Smooth muscle cell (in vitro differentiated cells): ENCODE data around the gene MRPL19. TPM values are rescaled to one million over a fixed set of nuclear protein-coding genes. Genes with fewer than 3 reads are reported as not detected.

Experiments used
- DNase-seq: peaks from one replicate; lab custom pipeline; 2025; ENCODE audit not compliant: unreplicated experiment; lab: John Stamatoyannopoulos, UW
- H2AFZ ChIP-seq: fragments of 200-600 bp; sonication (generic); 2 replicates; pipeline ENCODE4 v1.6.0; 2016; ENCODE audit warnings: antibody characterized with exemption, low read depth, mild to moderate bottlenecking
- H3F3A ChIP-seq: fragments of 200-600 bp; sonication (generic); 2 replicates; pipeline ENCODE4 v1.6.0; 2017; ENCODE audit warnings: antibody characterized with exemption, low read depth
- H3K27ac ChIP-seq: fragments of 200-600 bp; sonication (generic); 2 replicates; pipeline ENCODE4 v1.5.1; 2016; ENCODE audit warnings: low read depth, mild to moderate bottlenecking
- H3K27me3 ChIP-seq: fragments of 200-600 bp; sonication (generic); 2 replicates; pipeline ENCODE4 v1.6.1; 2016; ENCODE audit warnings: low read depth, mild to moderate bottlenecking
- H3K36me3 ChIP-seq: fragments of 200-600 bp; sonication (generic); 2 replicates; pipeline ENCODE4 v1.5.1; 2016; ENCODE audit warnings: low read depth
- H3K4me1 ChIP-seq: fragments of 200-600 bp; sonication (generic); 2 replicates; pipeline ENCODE4 v1.5.1; 2016; ENCODE audit warnings: low read depth
- H3K4me2 ChIP-seq: fragments of 200-600 bp; sonication (generic); 2 replicates; pipeline ENCODE4 v1.6.0; 2016; ENCODE audit warnings: mild to moderate bottlenecking
- H3K4me3 ChIP-seq: fragments of 200-600 bp; sonication (generic); 2 replicates; pipeline ENCODE4 v1.5.1; 2016; ENCODE audit warnings: mild to moderate bottlenecking
- H3K79me2 ChIP-seq: fragments of 200-600 bp; sonication (generic); 2 replicates; pipeline ENCODE4 v1.6.0; 2016; ENCODE audit warnings: low read depth, mild to moderate bottlenecking
- H3K9ac ChIP-seq: fragments of 200-600 bp; sonication (generic); 2 replicates; pipeline ENCODE4 v1.6.0; 2016; ENCODE audit warnings: low read depth
- H3K9me3 ChIP-seq: fragments of 200-600 bp; sonication (generic); replicated peaks from 2 replicates; pipeline ENCODE4 v1.5.1; 2016; ENCODE audit warnings: low read depth
- H4K20me1 ChIP-seq: fragments of 200-600 bp; sonication (generic); 2 replicates; pipeline ENCODE4 v1.6.0; 2016; ENCODE audit warnings: low read depth
- WGBS: methylation state at CpG from one replicate; pipeline ENCODE4 v1.1.7; 2016; ENCODE audit warnings: low lambda C conversion rate; 5-methylcytosine and 5-hydroxymethylcytosine counted together
- polyA plus RNA-seq: library from polyadenylated mRNA; unstranded; fragments of >200 nt; fragmentation: Nextera tagmentation; extraction: Ambion mirVana; gene quantifications from 2 replicates; pipeline ENCODE4 v1.2.1, GENCODE V29; 2016
- total RNA-seq: library from RNA; depleted of rRNA; stranded (reverse); fragments of >200 nt; gene quantifications from 2 replicates; pipeline ENCODE4 v1.2.3, GENCODE V29; 2014
- TF ChIP-seq, protein P1 (sequence below): fragments of 200-600 bp; sonication (generic); IDR thresholded peaks from 2 replicates; pipeline ENCODE4 v1.5.1; 2017; ENCODE audit warnings: borderline replicate concordance, mild to moderate bottlenecking, antibody characterized with exemption; ENCODE audit not compliant: insufficient read depth, poor library complexity, severe bottlenecking

The MRPL19 gene
- total and polyA plus RNA-seq, 2 experiments from 2014 or later: 41.6 to 58.3 TPM

DNA sequence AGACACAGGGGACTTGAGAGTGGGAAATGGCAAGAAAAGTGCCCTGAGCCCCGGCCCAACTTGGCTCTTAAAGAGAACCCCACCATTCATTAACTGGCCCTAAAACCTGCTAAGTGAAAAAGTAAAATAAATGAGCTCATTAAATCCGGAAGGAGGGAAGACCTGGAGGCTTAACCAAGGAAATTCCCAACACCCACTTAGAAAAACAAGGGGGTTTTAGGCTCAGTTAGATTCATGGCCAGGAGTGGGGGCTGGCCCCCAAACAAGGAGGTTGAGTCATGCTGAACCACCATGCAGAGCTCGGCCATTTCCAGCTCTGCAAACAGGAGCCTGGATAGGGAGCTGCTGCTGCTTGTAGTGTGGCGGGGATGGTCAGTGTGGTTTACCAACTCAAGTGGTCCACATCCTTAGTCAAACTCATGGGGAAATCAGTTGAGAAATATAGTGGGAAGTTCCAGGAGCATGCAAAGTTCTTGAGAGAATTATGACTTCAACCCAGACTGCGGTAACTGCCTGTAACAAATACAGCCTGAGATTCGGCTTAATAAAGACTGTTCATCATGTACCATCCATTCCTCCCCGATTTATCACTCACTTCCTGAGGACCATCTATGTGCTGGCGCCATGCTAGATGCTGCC, 39.7 kb upstream of the MRPL19 start:
- Histone ChIP-seq H3F3A (peaks cover 7% of the 10 kb centered on the region), H3K79me2 (no peaks in the 10 kb centered on the region), H2AFZ (no peak overlapping the region), H4K20me1 (no peaks in the 10 kb centered on the region), H3K27ac (peak overlapping the region; percentile 93), H3K9me3 (no peaks in the 10 kb centered on the region), H3K27me3 (no peaks in the 10 kb centered on the region), H3K4me3 (no peak overlapping the region), H3K4me2 (peak overlapping the region; percentile 43), H3K4me1 (peaks cover 17% of the 10 kb centered on the region), H3K9ac (peak overlapping the region; percentile 72), H3K36me3 (no peaks in the 10 kb centered on the region)
- TF ChIP-seq, protein P1, sequence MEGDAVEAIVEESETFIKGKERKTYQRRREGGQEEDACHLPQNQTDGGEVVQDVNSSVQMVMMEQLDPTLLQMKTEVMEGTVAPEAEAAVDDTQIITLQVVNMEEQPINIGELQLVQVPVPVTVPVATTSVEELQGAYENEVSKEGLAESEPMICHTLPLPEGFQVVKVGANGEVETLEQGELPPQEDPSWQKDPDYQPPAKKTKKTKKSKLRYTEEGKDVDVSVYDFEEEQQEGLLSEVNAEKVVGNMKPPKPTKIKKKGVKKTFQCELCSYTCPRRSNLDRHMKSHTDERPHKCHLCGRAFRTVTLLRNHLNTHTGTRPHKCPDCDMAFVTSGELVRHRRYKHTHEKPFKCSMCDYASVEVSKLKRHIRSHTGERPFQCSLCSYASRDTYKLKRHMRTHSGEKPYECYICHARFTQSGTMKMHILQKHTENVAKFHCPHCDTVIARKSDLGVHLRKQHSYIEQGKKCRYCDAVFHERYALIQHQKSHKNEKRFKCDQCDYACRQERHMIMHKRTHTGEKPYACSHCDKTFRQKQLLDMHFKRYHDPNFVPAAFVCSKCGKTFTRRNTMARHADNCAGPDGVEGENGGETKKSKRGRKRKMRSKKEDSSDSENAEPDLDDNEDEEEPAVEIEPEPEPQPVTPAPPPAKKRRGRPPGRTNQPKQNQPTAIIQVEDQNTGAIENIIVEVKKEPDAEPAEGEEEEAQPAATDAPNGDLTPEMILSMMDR: no peak
- no peak for DNase-seq
- WGBS: 60% methylated on average over 8 of the region's 8 CpGs

DNA sequence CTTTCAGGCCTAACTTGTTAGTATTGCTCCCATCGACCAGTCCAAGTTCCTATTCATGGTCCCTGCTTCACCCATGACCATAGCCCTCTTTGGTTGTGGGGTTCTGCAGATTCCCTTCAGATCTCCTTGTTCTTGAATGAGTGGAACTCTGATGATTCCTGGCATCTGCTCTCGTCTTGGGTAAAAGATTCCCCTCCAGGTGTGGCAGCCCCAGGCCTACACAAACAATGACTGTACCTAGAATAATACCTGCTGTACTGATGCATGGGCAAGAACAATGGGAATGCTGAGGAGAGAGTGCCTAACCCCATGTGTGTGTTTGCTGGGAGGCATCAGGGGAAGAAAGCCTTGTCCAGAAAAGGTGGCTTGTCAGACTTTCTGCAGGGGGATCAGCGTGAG, 39.2 kb upstream of the MRPL19 start:
- Histone ChIP-seq H3K4me2 (peak overlapping the region; percentile 43), H2AFZ (no peak overlapping the region), H3K9me3 (no peaks in the 10 kb centered on the region), H3K4me3 (no peak overlapping the region), H3K4me1 (peaks cover 17% of the 10 kb centered on the region), H4K20me1 (no peaks in the 10 kb centered on the region), H3K79me2 (no peaks in the 10 kb centered on the region), H3K36me3 (no peaks in the 10 kb centered on the region), H3K9ac (no peak overlapping the region), H3F3A (peaks cover 7% of the 10 kb centered on the region), H3K27ac (peak overlapping the region; percentile 93), H3K27me3 (no peaks in the 10 kb centered on the region)
- TF ChIP-seq, protein P1: no peak
- 86% methylated on average over 3 of the region's 3 CpGs for WGBS
- no peak for DNase-seq

DNA sequence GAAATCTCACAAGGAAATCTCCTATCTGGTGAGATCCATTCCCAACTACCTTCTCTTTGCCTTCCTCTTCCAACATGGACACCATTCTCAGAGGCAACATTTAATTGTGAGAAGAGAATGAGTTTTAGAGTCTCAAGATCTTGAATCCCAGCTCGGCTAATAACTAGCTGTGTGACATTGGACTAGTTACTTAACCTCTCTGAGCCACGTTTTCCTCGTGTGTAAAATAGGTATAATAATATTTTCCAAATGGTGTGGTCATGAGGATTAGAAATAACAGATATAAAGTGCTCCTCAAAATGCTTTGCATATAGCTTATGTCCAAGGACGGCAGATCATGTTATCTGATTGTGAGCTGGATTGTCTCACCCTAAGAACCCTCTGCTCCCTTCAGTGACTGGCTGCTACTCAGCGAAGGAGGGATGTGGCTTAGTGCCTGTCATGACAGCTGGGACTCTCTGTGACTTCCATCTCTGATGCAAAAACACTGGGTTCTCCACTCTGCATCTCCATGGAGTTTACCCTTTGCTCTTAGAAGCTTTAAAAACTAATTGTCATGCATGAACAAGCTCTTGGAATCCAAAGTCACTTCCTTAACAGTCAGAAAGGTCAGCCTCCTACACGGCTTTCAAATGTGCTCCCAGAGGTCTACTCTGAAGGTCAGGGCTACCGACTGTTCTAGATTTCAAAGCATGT, 38.4 kb upstream of the MRPL19 start:
- peaks cover 7% of the 10 kb centered on the region for H3F3A ChIP-seq
- no peak overlapping the region for H3K4me3 ChIP-seq

More for the DNA sequence above, 38.4 kb upstream of the MRPL19 start:
- H2AFZ ChIP-seq: peak overlapping the region; percentile 89
- H3K9ac ChIP-seq: no peak overlapping the region
- 75% methylated on average over 7 of the region's 7 CpGs for WGBS
- H3K27me3 ChIP-seq: no peaks in the 10 kb centered on the region
- no peaks in the 10 kb centered on the region for H3K36me3 ChIP-seq
- no peaks in the 10 kb centered on the region for H3K9me3 ChIP-seq
- no peak for DNase-seq
- TF ChIP-seq, protein P1: no peak
- H3K4me1 ChIP-seq: peaks cover 17% of the 10 kb centered on the region
- no peaks in the 10 kb centered on the region for H3K79me2 ChIP-seq
- H3K27ac ChIP-seq: peak overlapping the region; percentile 93
- peak overlapping the region; percentile 86 for H3K4me2 ChIP-seq
- H4K20me1 ChIP-seq: no peaks in the 10 kb centered on the region
